ENCODE results near the gene TFDP2. TPM values are rescaled to one million over a fixed set of nuclear protein-coding genes. Genes with fewer than 3 reads are reported as not detected.
"Not testable (repeated sequence)": the region's sequence is repeated elsewhere in the genome, so short reads cannot be mapped to it uniquely, and the experiment has no call there.

Gene TFDP2
- total RNA-seq, 1 donor from 2014 or later = 15.0 TPM

- no peak for DNase-seq (ENCODE audit: low read depth in 2 of 2)
These were observed 127.0 kb downstream of the TFDP2 start for GRCh38 chr3:142022381-142022780.

- peak; percentile 23 to 51 for DNase-seq (ENCODE audit: low read depth in 2 of 2)
These were observed 128.2 kb downstream of the TFDP2 start for GRCh38 chr3:142021127-142021526.

- DNase-seq (ENCODE audit: low read depth in 2 of 2) = peak in 1 of 2 donors; percentile 32
These were observed 129.5 kb downstream of the TFDP2 start for GRCh38 chr3:142019794-142020320.

DNA sequence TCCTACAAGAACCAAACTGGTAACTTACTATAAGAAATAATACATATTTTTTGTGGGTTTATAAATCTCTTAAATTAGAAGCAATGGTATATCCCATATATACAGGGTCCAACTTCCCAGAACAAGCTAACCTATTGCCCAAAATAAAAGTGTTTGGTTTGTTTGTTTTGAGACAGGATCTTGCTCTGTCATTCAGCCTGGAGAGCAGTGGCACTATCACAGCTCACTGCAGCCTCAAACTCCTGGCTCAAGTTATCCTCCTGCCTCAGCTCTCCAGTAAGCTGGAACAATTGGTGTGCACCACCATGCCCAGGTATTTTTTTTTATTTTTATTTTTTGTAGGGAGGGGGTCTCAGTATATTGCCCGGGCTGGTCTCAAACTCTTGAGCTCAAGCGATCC is 135.4 kb downstream of the TFDP2 start:
- DNase-seq (ENCODE audit: low read depth in 2 of 2) = no peak

DNA sequence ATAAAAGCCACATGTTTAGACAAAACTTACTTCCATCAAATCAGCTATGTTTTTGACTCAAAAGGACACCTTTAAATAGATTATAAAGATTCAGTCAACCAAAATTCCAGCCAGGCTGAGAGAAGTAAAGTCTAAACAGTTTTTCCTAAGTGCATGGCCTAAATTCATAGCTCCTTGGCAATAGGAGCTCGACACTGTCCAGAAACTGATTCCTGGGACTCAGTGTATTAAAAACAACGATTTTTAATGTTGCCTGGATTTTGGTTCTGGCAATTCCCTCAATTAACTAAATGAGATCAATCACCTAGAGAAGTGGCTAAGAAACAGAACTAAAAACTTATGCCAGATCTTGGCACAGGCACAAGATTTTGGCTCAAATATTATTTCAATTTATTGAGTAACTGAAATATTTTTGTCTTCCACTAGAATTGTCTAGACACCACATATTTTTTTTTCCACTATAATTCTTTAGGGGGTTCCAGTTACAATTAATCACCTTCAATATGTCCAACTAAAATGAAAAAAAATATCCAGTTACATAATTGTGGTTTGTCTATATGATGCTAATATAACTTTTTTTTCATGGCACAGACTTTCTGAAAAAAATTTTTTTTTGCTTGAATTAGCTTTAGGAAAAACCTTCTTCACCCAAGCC is 135.9 kb downstream of the TFDP2 start:
- no peak for DNase-seq (ENCODE audit: low read depth in 2 of 2)

DNA sequence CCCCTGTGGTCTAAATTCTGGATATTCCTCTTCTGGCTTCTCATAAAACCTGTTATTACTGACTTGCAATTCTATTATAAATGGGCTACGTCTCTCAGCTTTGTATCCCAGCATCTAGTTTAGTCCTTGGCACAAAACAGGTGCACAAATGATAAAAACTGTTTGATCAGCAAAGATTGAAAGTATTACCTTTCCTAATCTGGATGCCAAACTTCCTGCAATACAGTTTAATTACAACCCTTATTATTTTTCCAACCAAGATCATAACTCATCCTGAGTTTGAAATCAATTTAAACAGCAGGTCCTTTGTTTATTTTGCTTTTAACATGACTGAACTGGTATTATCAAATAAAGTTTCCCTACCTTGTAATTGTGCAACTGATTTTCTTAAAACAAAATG is 140.3 kb downstream of the TFDP2 start:
- DNase-seq (ENCODE audit: low read depth in 2 of 2) = no peak

DNA sequence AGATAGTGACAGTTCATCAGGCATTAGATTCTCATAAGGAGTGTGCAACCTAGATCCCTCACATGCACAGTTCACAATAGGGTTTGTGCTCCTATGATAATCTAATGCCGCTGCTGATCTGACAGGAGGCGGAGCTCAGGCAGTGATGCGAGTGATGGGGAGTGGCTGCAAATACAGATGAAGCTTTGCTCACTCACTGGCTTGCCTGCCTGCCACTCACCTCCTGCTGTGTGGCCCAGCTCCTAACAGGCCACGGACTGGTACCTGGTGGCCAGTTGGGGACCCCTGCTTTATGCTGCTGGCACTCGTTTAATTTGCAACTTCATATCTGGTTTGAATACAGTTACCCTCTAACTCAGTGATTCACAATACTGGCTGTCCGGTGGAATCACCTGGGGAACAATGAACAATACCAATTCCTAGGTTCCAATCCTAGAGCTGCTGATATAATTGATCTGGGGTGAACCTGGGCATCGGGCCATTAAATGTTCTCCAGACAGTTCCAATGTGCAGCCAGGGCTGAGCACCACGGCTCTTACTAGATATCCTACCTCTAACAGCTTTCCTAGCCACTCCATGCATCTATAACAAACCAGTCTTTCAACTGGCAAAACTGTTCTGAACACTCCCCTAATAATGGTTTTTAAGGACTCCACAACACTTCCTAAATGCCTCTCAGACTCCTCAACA is 141.5 kb downstream of the TFDP2 start:
- DNase-seq (ENCODE audit: low read depth in 2 of 2) = no peak

DNA sequence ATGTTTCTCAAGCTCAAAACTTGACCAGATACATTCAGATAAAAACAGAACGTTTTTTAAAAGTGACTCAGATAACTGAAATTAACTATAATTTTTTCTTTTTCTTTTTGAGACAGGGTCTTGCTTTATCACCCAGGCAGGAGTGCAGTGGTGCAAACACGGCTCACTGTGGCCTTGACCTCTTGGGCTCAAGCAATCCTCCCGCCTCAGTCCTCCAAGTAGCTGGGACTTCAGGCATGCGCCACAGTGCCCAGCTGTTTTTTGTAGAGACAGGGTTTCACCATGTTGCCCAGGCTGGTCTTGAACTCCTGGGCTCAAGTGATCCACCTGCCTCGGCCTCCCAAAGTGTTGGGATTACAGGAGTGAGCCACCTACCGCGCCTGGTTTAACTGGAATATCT is 144.4 kb downstream of the TFDP2 start:
- DNase-seq (ENCODE audit: low read depth in 2 of 2) = not testable (repeated sequence)

GRCh38 chr3:142004025-142004424 is 145.3 kb downstream of the TFDP2 start:
- DNase-seq (ENCODE audit: low read depth in 2 of 2) = no peak

DNA sequence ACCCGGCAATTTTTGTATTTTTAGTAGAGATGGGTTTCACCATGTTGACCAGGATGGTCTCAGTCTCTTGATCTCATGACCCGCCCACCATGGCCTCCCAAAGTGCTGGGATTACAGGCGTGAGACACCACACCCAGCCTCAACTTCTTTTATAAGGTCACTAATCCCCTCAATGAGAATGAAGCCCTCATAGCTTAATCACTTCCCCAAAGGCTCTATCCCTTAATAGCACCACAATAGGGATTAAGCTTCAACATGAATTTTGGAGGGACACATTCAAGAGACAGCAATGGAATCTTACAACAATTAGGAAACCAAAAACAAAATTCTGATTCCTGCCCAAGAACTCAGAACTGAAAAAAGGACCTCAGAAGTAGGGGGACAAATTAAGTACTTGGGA is 146.1 kb downstream of the TFDP2 start:
- no peak for DNase-seq (ENCODE audit: low read depth in 2 of 2)

DNA sequence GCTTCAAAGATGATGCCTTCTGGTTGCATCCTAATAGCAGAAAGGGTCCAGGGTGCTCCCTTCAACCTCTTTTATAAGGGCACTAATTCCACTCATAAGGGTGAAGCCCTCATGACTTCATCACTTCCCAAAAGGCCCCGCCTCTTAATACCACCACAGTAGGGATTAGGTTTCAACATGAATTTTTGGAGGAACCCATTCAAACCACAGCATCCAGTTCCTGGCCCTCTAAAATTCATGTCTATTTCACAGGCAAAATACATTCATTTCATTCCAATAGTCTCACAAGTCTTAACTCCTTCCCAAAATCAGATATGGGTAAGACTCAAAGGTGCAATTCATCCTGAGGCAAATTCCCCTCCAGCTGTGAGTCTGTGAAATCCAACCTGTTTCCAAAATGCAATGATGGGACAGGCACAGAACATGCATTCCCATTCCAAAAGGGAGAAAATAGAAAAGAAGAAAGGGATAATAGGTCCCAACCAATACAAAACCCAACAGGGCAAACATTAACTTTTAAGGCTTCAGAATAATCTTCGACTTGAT is 148.9 kb downstream of the TFDP2 start:
- DNase-seq (ENCODE audit: low read depth in 2 of 2) = no peak

GRCh38 chr3:141998669-141999290 is 150.6 kb downstream of the TFDP2 start:
- DNase-seq (ENCODE audit: low read depth in 2 of 2) = peak in 1 of 2 donors; percentile 19

GRCh38 chr3:141996437-141996836 is 152.9 kb downstream of the TFDP2 start:
- DNase-seq (ENCODE audit: low read depth in 2 of 2) = no peak

- no peak for DNase-seq (ENCODE audit: low read depth in 2 of 2)
These were observed 154.5 kb downstream of the TFDP2 start for GRCh38 chr3:141994856-141995255.

DNA sequence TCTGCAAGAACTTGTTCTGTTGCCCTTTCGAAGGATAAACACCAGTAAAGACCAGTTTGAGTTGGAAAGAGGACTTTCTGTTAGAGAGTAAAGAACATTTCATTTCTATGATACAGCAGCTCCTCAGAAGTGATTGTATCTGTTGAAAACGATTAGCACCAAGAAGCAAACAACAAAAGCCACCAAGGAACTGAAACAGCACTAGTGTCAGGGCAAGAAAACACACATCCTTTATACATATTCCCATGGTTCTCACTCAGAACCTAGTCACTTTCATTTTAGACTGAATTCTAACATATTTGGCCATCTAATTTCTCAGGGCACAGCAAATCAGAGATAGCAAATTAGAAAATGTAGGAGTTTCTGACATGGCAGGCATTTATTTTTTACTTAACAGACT is 156.8 kb downstream of the TFDP2 start:
- no peak for DNase-seq (ENCODE audit: low read depth in 2 of 2)

DNA sequence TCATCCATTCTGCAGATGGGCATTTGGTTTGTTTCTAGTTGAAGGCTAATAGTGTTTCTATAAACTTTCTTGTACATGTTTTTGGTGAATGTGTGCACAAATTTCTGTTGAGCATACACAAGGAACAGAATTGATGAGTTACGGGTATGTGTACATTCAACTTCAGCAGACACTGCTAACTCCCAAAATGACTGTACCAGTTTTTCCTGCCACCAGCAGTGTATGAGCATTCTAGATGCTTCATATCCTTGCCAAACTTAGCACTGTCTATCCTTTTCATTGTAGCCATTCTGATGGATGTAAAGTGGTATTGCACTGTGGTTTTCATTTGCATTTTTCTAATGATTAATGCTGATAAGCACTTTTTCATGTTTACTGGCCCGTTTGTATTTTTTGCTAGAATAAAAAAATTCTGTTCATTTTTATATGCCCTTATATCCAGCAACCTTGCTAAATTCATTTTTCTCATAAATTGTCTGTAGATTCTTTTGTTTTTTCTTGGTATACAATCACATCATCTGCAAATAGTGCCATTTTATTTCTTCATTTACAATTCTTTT is 162.7 kb downstream of the TFDP2 start:
- no peak for DNase-seq (ENCODE audit: low read depth in 2 of 2)

GRCh38 chr3:141981084-141981483 is 168.3 kb downstream of the TFDP2 start:
- no peak for DNase-seq (ENCODE audit: low read depth in 2 of 2)

GRCh38 chr3:141979050-141979671 is 170.2 kb downstream of the TFDP2 start:
- DNase-seq (ENCODE audit: low read depth in 2 of 2) = peak; percentile 7 to 48

DNA sequence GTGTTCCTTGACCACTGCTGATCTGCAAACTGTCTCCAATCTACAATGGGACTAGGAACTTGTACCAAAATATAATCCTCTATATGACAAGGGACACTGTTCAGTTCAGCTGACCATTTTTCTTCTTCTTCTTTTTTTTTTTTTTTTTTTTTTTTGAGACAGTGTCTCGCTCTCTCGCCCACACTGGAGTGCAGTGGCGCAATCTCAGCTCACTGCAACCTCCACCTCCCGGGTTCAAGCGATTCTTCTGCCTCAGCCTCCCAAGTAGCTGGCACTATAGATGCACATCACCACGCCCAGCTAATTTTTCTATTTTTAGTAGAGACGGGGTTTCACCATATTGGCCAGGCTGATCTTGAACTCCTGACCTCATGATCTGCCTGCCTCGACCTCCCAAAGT is 174.6 kb downstream of the TFDP2 start:
- not testable (repeated sequence) for DNase-seq (ENCODE audit: low read depth in 2 of 2)

- DNase-seq (ENCODE audit: low read depth in 2 of 2) = no peak
These were observed 176.9 kb downstream of the TFDP2 start for GRCh38 chr3:141972399-141972798.

DNA sequence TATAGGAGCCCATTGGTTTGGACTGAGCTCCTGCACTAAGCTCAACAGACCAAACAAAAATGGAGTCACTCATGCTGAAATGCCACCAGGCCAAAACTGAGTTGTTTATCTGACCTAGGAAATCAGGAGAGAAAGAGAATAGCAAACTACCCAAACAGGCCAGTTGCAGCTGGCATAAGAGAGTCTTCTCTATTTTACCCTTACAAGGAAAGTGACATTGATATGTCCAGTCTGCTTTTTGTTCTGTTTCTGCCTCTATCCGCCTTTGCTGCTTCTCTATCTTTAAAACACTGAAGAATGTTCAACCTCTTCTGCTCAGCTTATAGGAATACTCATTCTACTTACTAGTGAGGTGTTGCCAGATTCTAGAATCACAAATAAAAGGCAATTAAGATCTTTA is 177.8 kb downstream of the TFDP2 start:
- no peak for DNase-seq (ENCODE audit: low read depth in 2 of 2)

- no peak for DNase-seq (ENCODE audit: low read depth in 2 of 2)
These were observed 179.6 kb downstream of the TFDP2 start for GRCh38 chr3:141969711-141970110.

Measured in dermis microvascular lymphatic vessel endothelial cell (primary cell).